HepG2 (cell line): ENCODE measurements around the gene TRMT112. TPM values are rescaled to one million over a fixed set of nuclear protein-coding genes. Genes with fewer than 3 reads are reported as not detected.
A peak's percentile ranks its signal among the peaks of the same experiment; 100 is the strongest.

ENCODE experiments used
- ARID5B ChIP-seq: IDR thresholded peaks from 2 replicates; pipeline ENCODE4 v1.4.0; 2020; ENCODE audit warnings: mild to moderate bottlenecking, missing genetic modification reagents
- E2F5 ChIP-seq: sonication (generic); formaldehyde crosslinking; conservative IDR thresholded peaks from 2 replicates; pipeline ENCODE4 v1.4.0; 2020; ENCODE audit warnings: missing genetic modification reagents
- ELK4 ChIP-seq: sonication (generic); formaldehyde crosslinking; IDR thresholded peaks from 2 replicates; pipeline ENCODE4 v1.9.0; 2021; ENCODE audit warnings: missing genetic modification reagents, borderline replicate concordance
- ETV5 ChIP-seq: IDR thresholded peaks from 2 replicates; pipeline ENCODE4 v1.6.1; 2018; ENCODE audit warnings: missing biosample characterization, missing genetic modification reagents, inconsistent platforms, borderline replicate concordance
- GABPA ChIP-seq, 2 experiments: IDR thresholded peaks; 2 replicates each; pipeline ENCODE4 v1.6.1; 2011 to 2016; ENCODE audit warnings: low read depth in 2 of 2, low read length in 1 of 2, missing biosample characterization in 1 of 2, missing genetic modification characterization in 1 of 2
- HNF1B ChIP-seq: sonication (generic); formaldehyde crosslinking; IDR thresholded peaks from 2 replicates; pipeline ENCODE4 v1.5.1; 2020; ENCODE audit warnings: mild to moderate bottlenecking, moderate library complexity, missing genetic modification reagents
- IKZF4 ChIP-seq: sonication (generic); formaldehyde crosslinking; IDR thresholded peaks from 2 replicates; pipeline ENCODE4 v1.5.1; 2020; ENCODE audit warnings: borderline replicate concordance, mild to moderate bottlenecking, low read depth, missing genetic modification reagents; ENCODE audit errors: not compliant biosample characterization
- MAZ ChIP-seq, 2 experiments: sonication (generic) in 1 of 2; formaldehyde crosslinking in 1 of 2; IDR thresholded peaks; 2 replicates each; pipeline versions ENCODE4 v1.5.0 to v1.6.1; 2012 to 2020; ENCODE audit warnings: low read depth in 2 of 2, mild to moderate bottlenecking in 2 of 2, borderline replicate concordance in 1 of 2, improper control_type of control experiment in 1 of 2, low read length in 1 of 2, missing genetic modification reagents in 1 of 2, moderate library complexity in 1 of 2
- PBX3 ChIP-seq: sonication (generic); formaldehyde crosslinking; IDR thresholded peaks from 2 replicates; pipeline ENCODE4 v1.8.1; 2023; ENCODE audit warnings: missing genetic modification reagents, inconsistent platforms, borderline replicate concordance
- RCOR2 ChIP-seq: IDR thresholded peaks from 2 replicates; pipeline ENCODE4 v1.6.1; 2016; ENCODE audit warnings: missing biosample characterization, missing genetic modification reagents
- ZC3H13 ChIP-seq: sonication (generic); formaldehyde crosslinking; IDR thresholded peaks from 2 replicates; pipeline ENCODE4 v1.8.1; 2023; ENCODE audit warnings: mild to moderate bottlenecking, missing genetic modification reagents, moderate library complexity
- ZFY ChIP-seq: sonication (generic); formaldehyde crosslinking; IDR thresholded peaks from 2 replicates; pipeline ENCODE4 v1.4.0; 2020; ENCODE audit warnings: missing genetic modification reagents
- ZKSCAN1 ChIP-seq: fragments of 150-350 bp; IDR thresholded peaks from 2 replicates; pipeline ENCODE4 v1.6.1; 2014; ENCODE audit warnings: low read length
- ZNF781 ChIP-seq: sonication (generic); formaldehyde crosslinking; IDR thresholded peaks from 2 replicates; pipeline ENCODE4 v1.5.1; 2020; ENCODE audit warnings: borderline replicate concordance, mild to moderate bottlenecking, missing genetic modification reagents; ENCODE audit errors: not compliant biosample characterization
- ZSCAN5A ChIP-seq: sonication (generic); formaldehyde crosslinking; IDR thresholded peaks from 2 replicates; pipeline ENCODE4 v1.8.0; 2022; ENCODE audit warnings: mild to moderate bottlenecking, missing genetic modification reagents, borderline replicate concordance
- polyA plus RNA-seq, 8 experiments: library from polyadenylated mRNA; depleted of rRNA in 3 of 8; stranded (reverse) in 7 of 8; unstranded in 1 of 8; fragments of >200 nt; fragmentation: Illumina TruSeq in 4 of 8; extraction: Trizol in 4 of 8; gene quantifications; 2 replicates each; pipeline versions ENCODE4 v1.2.1 to v1.2.3, GENCODE V29; 2011 to 2016; ENCODE audit warnings: low read depth in 4 of 8, missing spikeins in 1 of 8, mixed read lengths in 1 of 8; ENCODE audit not compliant: insufficient read depth in 1 of 8
- total RNA-seq, 5 experiments: library from RNA; depleted of rRNA; stranded (reverse); fragments of >200 nt; fragmentation: Illumina TruSeq; extraction: Trizol; gene quantifications; 2 replicates each; pipeline ENCODE4 v1.2.3, GENCODE V29; 2016; ENCODE audit warnings: low read depth in 1 of 5

Gene TRMT112
- total and polyA plus RNA-seq, 2 of the 13 experiments (the other 11 are each of a cell fraction or from before 2014, with no cell fraction given): 186 to 409 TPM

GRCh38 chr11:64284048-64284961 lies 33.1 kb downstream of the TRMT112 start, which contains the start of gene BAD (continued):
- no peak for TF ChIP-seq ARID5B (CRISPR knock-in tag)
- TF ChIP-seq E2F5: no peak
- no peak for TF ChIP-seq ZSCAN5A (CRISPR knock-in tag)
- TF ChIP-seq ZFY: peak; percentile 84
- TF ChIP-seq HNF1B: peak; percentile 58; the same call in 1 of the 2 replicates
- peak; percentile 44; the same call in 1 of the 2 replicates for TF ChIP-seq PBX3 (CRISPR knock-in tag)
- TF ChIP-seq ZNF781 (CRISPR knock-in tag): no peak
- TF ChIP-seq ZKSCAN1: no peak
- no peak; the same call in 1 of the 2 replicates for TF ChIP-seq GABPA (IDR thresholded peaks at IDR 0.05; ENCODE audit: low read depth, low read length)
- peak; percentile 56; the same call in 1 of the 2 replicates for TF ChIP-seq GABPA (CRISPR knock-in tag; IDR thresholded peaks at IDR 0.05; ENCODE audit: low read depth)
- no peak for TF ChIP-seq ZC3H13 (CRISPR knock-in tag)
- TF ChIP-seq RCOR2 (CRISPR knock-in tag): no peak
- TF ChIP-seq ETV5: peak; percentile 31; the same call in 1 of the 2 replicates
- no peak for TF ChIP-seq ELK4
- no peak for TF ChIP-seq IKZF4
- 0 out of 2 replicates have a peak, but pooled peaks have one; percentile 52 for TF ChIP-seq MAZ (IDR thresholded peaks at IDR 0.05; ENCODE audit: borderline replicate concordance, low read depth, low read length)
- no peak for TF ChIP-seq MAZ (CRISPR knock-in tag; IDR thresholded peaks at IDR 0.05; ENCODE audit: low read depth)
